Left lung (tissue), 10 donors: ENCODE results near the gene PITPNM2. TPM values are rescaled to one million over a fixed set of nuclear protein-coding genes. Genes with fewer than 3 reads are reported as not detected.

Source experiments
- ATAC-seq: fragments of 200-7000 bp; cut with Tn5 transposase; one replicate; pipeline ENCODE4 v1.9.1; 2020; ENCODE audit warnings: moderate library complexity
- DNase-seq, 4 donors: peaks; one replicate each; pipeline ENCODE4 v3.0.0-alpha.2; 2013 to 2020
- H3K27ac ChIP-seq, 2 donors: fragments of 200-600 bp; sonication (generic) in 1 of 2; one replicate each; pipeline versions ENCODE4 v1.5.0 to v1.8.0; 2020 to 2021
- H3K27me3 ChIP-seq, 2 donors: fragments of 200-600 bp; sonication (generic) in 1 of 2; one replicate each; pipeline versions ENCODE4 v1.5.0 to v1.8.0; 2020 to 2021
- H3K36me3 ChIP-seq, 2 donors: fragments of 200-600 bp; sonication (generic) in 1 of 2; one replicate each; pipeline versions ENCODE4 v1.5.0 to v1.8.0; 2020 to 2021
- H3K4me1 ChIP-seq, 2 donors: fragments of 200-600 bp; one replicate each; pipeline ENCODE4 v1.8.0; 2021
- H3K4me3 ChIP-seq, 2 donors: fragments of 200-600 bp; sonication (generic) in 1 of 2; one replicate each; pipeline versions ENCODE4 v1.5.0 to v1.8.0; 2020 to 2021; ENCODE audit warnings: mild to moderate bottlenecking in 1 of 2
- H3K9me3 ChIP-seq, 2 donors: fragments of 200-600 bp; sonication (generic) in 1 of 2; one replicate each; pipeline versions ENCODE4 v1.5.0 to v1.8.0; 2020 to 2021
- intact Hi-C, 2 donors: fragments of 100-400 bp; cut with DNase I; formaldehyde crosslinking; loops; one replicate each; pipeline versions ENCODE4 v1.11.2 to v1.14.2; 2022
- polyA plus RNA-seq, 6 donors: library from polyadenylated mRNA; unstranded; fragments of 120-200 nt; gene quantifications; one replicate each; pipeline ENCODE4 v1.2.1, GENCODE V29; 2013; ENCODE audit not compliant: insufficient read length in 6 of 6
- total RNA-seq, 2 donors: library from RNA; stranded (reverse); fragmentation: NEBNext Ultra II Directional; extraction: Animal tissue kit (Norgen Biotek cat#: 25700); gene quantifications; one replicate each; pipeline ENCODE4 v1.2.1, GENCODE V29; 2021
- TF ChIP-seq, protein P1 (sequence below), 2 donors: fragments of 200-600 bp; sonication (generic) in 1 of 2; IDR thresholded peaks; one replicate each; pipeline versions ENCODE4 v1.5.0 to v1.8.0; 2021; ENCODE audit warnings: antibody characterized with exemption in 2 of 2
- donor health status: DM: no; HTN: yes; CAD: no.
- donor health status: DM: no; HTN: no; CAD: no.

Gene PITPNM2
- total and polyA plus RNA-seq, 8 donors: 11.3 to 30.8 (median 14.5) TPM

DNA sequence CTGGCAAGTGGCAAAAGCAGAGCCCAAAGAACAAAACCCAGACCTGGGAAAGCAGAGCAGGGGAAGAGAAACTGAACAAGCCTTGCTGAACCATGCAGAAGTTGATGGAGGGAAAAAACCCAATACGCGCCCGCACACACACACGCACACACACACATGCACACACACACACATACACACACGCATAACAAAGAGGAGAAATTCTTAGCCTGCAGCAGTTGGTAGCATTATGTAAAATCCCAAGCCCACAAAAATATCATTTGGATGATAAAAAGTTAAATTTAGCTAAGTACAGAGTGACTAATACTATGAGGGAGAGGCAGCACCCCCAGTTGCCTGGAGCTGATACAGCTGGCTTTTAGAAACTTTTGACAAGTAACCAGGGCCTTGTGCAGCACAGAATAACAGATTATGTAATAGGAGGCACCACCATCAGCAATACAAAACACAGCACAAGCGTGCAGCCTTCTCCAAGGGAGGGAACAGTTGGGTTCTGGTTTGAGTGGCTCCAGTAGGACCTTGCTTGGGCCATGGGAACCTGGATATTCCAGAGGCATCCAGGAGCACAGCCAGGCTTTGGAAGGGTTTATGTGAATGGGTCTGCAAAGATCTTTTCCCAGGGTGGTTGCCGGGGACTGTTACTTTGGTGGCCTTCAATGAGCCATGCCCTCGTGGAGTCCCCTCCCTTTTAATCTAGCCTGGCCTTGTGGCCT lies 35.3 kb downstream of the PITPNM2 start:
- H3K9me3 ChIP-seq: no peaks in the 10 kb centered on the region
- H3K27me3 ChIP-seq: no peaks in the 10 kb centered on the region
- intact Hi-C loops: no loop called here
- H3K4me1 ChIP-seq: peaks cover 5 to 48% of the 10 kb centered on the region in 2 donors
- ATAC-seq (peak; percentile 58), DNase-seq (peak in 2 of 4 donors; percentile 70 to 85)
- H3K27ac ChIP-seq: peak overlapping the region; percentile 39 to 71
- no peaks in the 10 kb centered on the region for H3K36me3 ChIP-seq
- TF ChIP-seq, protein P1, sequence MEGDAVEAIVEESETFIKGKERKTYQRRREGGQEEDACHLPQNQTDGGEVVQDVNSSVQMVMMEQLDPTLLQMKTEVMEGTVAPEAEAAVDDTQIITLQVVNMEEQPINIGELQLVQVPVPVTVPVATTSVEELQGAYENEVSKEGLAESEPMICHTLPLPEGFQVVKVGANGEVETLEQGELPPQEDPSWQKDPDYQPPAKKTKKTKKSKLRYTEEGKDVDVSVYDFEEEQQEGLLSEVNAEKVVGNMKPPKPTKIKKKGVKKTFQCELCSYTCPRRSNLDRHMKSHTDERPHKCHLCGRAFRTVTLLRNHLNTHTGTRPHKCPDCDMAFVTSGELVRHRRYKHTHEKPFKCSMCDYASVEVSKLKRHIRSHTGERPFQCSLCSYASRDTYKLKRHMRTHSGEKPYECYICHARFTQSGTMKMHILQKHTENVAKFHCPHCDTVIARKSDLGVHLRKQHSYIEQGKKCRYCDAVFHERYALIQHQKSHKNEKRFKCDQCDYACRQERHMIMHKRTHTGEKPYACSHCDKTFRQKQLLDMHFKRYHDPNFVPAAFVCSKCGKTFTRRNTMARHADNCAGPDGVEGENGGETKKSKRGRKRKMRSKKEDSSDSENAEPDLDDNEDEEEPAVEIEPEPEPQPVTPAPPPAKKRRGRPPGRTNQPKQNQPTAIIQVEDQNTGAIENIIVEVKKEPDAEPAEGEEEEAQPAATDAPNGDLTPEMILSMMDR (IDR thresholded peaks at IDR 0.05): no peak
- no peak overlapping the region for H3K4me3 ChIP-seq

DNA sequence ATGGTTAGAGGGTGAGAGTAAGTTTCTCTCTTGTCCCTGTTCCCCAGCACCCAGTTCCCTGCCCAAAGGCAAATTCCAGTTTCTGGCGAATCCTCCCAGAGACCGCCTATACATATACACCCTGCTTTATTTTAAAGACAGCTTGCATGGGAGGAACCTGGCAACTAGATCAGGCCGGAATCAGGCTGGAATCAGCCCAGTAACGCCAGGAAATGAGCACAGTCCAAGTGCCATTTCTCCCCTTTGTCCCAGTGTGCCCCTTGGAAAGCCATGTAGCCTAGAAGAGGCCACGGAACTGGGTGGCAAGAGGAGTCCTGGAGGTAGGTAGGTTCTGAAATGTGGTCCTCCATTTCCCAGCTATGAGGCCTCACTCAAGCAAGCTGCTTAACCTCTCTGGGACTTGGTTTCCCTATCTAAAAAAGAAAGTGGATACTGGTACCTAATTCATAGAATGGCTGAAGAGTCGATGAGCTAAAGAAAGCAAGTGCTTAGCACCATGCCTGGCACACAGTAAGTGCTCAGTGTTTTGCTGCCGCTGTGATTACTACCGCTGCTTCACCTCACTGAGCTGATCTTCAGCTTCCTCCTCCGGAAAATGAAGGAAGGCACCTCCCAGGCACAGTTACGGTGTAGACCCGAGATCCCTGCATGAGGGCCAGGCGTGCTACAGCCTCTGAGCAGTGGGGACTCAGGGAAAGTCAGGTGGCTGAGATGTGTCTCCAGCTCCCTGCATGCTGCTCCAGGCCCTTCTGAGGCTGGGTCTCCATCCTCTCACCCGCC lies 36.4 kb downstream of the PITPNM2 start:
- TF ChIP-seq, protein P1 (IDR thresholded peaks at IDR 0.05): no peak
- Histone ChIP-seq H3K36me3 (no peaks in the 10 kb centered on the region), H3K4me1 (peaks cover 5 to 45% of the 10 kb centered on the region in 2 donors), H3K4me3 (no peak overlapping the region), H3K9me3 (no peaks in the 10 kb centered on the region), H3K27ac (peak overlapping the region; percentile 15 to 71), H3K27me3 (no peaks in the 10 kb centered on the region)
- no peak for ATAC-seq
- intact Hi-C loops: no loop called here
- DNase-seq: peak in 1 of 4 donors; percentile 43

DNA sequence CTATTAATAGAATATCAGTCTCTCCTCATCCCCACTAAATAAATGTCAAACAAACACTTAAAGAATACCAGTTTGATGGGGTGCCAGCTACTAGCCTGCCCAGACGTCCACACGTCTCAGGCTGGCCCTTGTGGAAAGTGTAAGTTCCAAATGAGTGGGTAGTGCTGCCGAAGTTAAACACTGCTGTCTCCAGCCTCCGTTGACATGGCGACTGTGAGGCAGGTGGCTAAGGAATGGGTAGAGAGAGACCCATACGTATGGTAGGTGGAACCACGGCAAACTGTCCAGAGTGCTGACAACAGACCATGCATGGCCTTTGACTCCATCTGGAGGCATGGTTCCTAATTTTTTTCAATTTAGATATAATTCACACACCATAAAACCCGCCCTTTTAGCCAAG lies 37.9 kb downstream of the PITPNM2 start:
- peak; percentile 89 for ATAC-seq
- intact Hi-C loops: no loop called here
- peak overlapping the region in 1 of 2 donors; percentile 28 for H3K27ac ChIP-seq
- DNase-seq: peak in 2 of 4 donors; percentile 48 to 55
- H3K4me1 ChIP-seq: peaks cover 10 to 58% of the 10 kb centered on the region in 2 donors
- no peaks in the 10 kb centered on the region for H3K36me3 ChIP-seq
- TF ChIP-seq, protein P1 (IDR thresholded peaks at IDR 0.05): no peak
- H3K27me3 ChIP-seq: no peaks in the 10 kb centered on the region
- H3K9me3 ChIP-seq: no peaks in the 10 kb centered on the region
- H3K4me3 ChIP-seq: no peak overlapping the region

DNA sequence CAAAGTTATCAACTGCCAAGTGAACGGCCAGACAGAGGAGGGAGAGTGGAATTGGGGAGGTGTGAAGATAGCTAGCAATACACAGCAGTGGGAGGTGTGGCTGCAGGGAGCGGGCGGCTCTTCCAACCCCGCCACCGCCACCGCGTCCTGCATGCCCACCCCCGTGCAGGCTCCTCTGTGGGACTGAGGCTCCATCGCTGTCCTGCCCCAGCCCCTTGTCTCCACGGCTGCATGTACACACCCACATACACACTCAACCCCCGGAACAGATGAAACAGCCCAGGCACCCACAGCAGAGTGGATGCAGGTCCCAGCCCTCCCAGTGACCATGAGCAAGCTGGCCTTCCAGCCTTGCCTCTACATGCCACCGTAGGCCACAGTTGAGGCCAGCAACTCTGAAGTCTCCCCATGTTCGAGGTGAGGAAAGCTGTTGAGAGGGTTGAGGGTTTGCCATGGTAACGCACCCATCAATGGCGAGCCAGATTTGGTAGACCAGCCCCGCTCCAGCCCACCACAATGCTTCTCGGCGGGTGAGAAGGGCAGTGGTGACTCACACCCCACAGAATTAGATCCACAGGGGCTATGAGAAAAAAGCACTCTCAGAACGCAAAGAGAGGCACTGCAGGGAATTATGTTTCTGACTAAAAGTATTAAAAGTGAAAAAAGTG lies 39.3 kb downstream of the PITPNM2 start:
- intact Hi-C loops: no loop called here
- TF ChIP-seq, protein P1 (IDR thresholded peaks at IDR 0.05): no peak
- peaks cover 11 to 71% of the 10 kb centered on the region in 2 donors for H3K4me1 ChIP-seq

More for the DNA sequence above, 39.3 kb downstream of the PITPNM2 start:
- Histone ChIP-seq H3K36me3 (no peaks in the 10 kb centered on the region), H3K4me3 (no peak overlapping the region), H3K27me3 (no peaks in the 10 kb centered on the region), H3K9me3 (no peaks in the 10 kb centered on the region), H3K27ac (no peak overlapping the region)
- ATAC-seq: no peak
- no peak for DNase-seq
